ENCODE measurements around the gene CLEC7A. TPM values are rescaled to one million over a fixed set of nuclear protein-coding genes. Genes with fewer than 3 reads are reported as not detected.

CLEC7A gene
- polyA plus RNA-seq, 2 of the 4 experiments (the other 2 are of a cell fraction) = not detected

DNA sequence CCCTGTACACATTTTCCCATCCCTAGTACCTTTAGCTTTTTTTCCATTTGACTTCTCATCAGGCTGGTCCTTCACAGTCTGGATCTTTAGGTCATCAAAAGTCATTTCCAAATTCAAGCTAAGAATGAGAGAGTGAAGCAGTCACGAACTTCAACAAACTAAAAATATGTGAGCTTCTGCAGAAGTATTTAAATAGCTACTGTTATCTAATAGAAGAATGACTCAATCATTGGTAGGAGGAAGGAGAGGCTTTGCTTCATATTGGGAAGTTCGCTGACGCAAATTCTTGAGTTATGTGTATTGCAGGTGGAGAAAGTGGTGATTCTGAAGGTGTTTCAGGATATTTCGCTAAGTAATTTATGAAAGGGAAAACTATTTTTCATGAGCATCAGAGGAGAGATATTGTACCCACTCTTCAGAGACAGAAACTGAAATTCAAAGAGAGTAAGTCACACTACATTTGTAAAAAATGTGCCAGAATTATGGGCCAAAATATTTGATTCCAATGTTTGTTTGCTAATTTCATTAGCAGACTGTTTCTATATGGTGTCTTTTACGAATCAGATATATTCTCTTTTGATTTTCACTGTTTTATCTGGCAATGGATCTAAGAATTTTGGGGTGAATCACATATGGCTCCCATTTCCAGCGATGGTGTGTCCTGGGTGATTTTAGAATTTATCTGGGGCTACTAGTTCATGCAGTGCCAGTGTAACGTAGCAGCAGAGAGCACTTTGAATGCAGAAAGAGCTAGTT lies 42.2 kb upstream of the CLEC7A start, which contains the start of gene OLR1:
Gene OLR1 (minus strand): TSS at position 160 of the 756 bp plus-strand sequence. CDS start 55 bp downstream, at position 105.
- Histone ChIP-seq H3K9me3 (no peaks in the 10 kb centered on the region), H3K4me2 (peak within 1 kb of the TSS; percentile 8; the same call in 1 of the 3 replicates), H3K27ac (no peak within 1 kb of the TSS), H3K4me3 (no peak within 1 kb of the TSS), H3K4me1 (peaks cover 27% of the 10 kb centered on the region; the same call in 2 of the 3 replicates)
- no peak for TF ChIP-seq ZFP36 (IDR thresholded peaks at IDR 0.05; ENCODE audit: borderline replicate concordance, partially characterized antibody)
- no peak for TF ChIP-seq CBX8 (IDR thresholded peaks at IDR 0.05)
- no peak for TF ChIP-seq ZNF302 (CRISPR knock-in tag; IDR thresholded peaks at IDR 0.05)
- TF ChIP-seq JUN (IDR thresholded peaks at IDR 0.05) = no peak
- TF ChIP-seq NPAS2 (CRISPR knock-in tag; IDR thresholded peaks at IDR 0.05; ENCODE audit: borderline replicate concordance) = no peak
- TF ChIP-seq, protein P1, sequence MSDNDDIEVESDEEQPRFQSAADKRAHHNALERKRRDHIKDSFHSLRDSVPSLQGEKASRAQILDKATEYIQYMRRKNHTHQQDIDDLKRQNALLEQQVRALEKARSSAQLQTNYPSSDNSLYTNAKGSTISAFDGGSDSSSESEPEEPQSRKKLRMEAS (IDR thresholded peaks at IDR 0.05) = no peak
- TF ChIP-seq CEBPB (IDR thresholded peaks at IDR 0.05) = no peak
- no peak for TF ChIP-seq HES2 (IDR thresholded peaks at IDR 0.05)
- WGBS (ENCODE audit: missing lambda C conversion rate) = 33% methylated on average over 7 of the region's 7 CpGs
- ChIA-PET CTCF (interaction anchor here (0.6 to 2.1 kb wide), 4 partner anchors 10 to 484 kb away, joined by 3 to 10 read pairs (median 4); no protein-coding TSS in a partner anchor), POLR2A (interaction anchor here (1.5 kb wide), 1 partner anchor 19 kb away, joined by 5 read pairs; no protein-coding TSS in a partner anchor)
- FAIRE-seq (peak; percentile 63), ATAC-seq (no peak), DNase-seq (ENCODE audit: low read depth in 1 of 2, low spot score in 1 of 2) (no peak)

DNA sequence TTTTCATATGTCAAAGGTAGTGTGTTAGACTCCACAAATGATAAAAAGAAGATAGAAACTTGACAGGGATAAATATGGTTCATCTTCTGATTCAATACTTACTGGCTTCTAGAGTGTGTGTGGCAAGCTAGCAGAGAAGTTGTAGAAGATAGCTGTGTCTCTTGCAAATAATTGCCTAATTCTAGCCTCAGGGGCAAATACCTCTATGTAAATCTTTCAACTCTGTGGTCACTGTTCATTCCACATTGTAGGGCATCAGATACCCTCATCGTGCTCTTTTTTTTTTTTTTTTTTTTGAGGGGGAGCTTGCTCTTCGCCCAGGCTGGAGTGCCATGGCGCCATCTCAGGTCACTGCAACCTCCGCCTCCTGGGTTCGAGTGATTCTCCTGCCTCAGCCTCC lies 40.2 kb upstream of the CLEC7A start:
- H3K4me3 ChIP-seq = no peak overlapping the region
- ATAC-seq = peak in 1 of 2 experiments; percentile 73; a peak in 3 of 6 replicates
- H3K9me3 ChIP-seq = no peaks in the 10 kb centered on the region
- POLR2A ChIA-PET = no interaction called here
- H3K27ac ChIP-seq = no peak overlapping the region
- H3K4me1 ChIP-seq = peaks cover 27% of the 10 kb centered on the region; the same call in 2 of the 3 replicates
- CTCF ChIA-PET = interaction anchor here (0.7 to 1.3 kb wide), 3 partner anchors 10 to 17 kb away, joined by 3 to 6 read pairs (median 3); no protein-coding TSS in a partner anchor
- peak overlapping the region; percentile 55 for H3K4me2 ChIP-seq
- FAIRE-seq = no peak
- DNase-seq (ENCODE audit: low read depth in 1 of 2, low spot score in 1 of 2) = peak in 1 of 2 experiments; percentile 41
- 57% methylated on average over 5 of the region's 5 CpGs for WGBS (ENCODE audit: missing lambda C conversion rate)
- no peak for TF ChIP-seq HDAC2 (IDR thresholded peaks at IDR 0.05)
- TF ChIP-seq CEBPB (IDR thresholded peaks at IDR 0.05) = peak in 1 of 2 experiments; percentile 41; a peak in 1 of 4 replicates

DNA sequence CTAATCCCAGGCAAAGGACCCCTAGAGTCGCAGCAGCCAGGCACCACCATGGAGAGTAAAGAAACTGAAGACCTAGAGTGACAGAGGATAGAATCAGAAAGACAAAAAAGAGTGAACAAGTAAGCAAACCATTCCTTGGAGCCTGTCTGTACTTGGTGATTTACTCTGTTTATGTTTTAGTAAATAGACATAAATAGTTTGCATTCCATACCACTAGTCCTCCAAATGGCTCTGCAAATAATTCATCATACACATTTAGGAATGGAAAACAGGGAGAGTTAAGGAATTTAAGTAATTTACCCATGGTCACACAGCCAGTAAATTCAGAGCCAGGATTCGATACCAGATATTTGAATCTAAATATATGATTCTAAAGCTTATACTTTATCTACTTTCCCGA lies 39.1 kb upstream of the CLEC7A start:
- ChIA-PET CTCF (interaction anchor here (0.5 to 1.3 kb wide), 3 partner anchors 9 to 25 kb away, joined by 3 to 6 read pairs (median 3); no protein-coding TSS in a partner anchor), POLR2A (interaction anchor here (0.6 kb wide), 1 partner anchor 43 kb away, joined by 3 read pairs; the partner anchor contains the start of gene GABARAPL1)
- no peaks in the 10 kb centered on the region for H3K9me3 ChIP-seq
- H3K4me3 ChIP-seq = no peak overlapping the region
- peak; percentile 23 for FAIRE-seq
- ATAC-seq = peak; percentile 24 to 76; a peak in 4 of 6 replicates
- DNase-seq (ENCODE audit: low read depth in 1 of 2, low spot score in 1 of 2) = no peak
- WGBS (ENCODE audit: missing lambda C conversion rate) = 19% methylated on average over 3 of the region's 3 CpGs
- peak overlapping the region; percentile 55 for H3K4me2 ChIP-seq
- TF ChIP-seq GATA3 (IDR thresholded peaks at IDR 0.05; ENCODE audit: borderline replicate concordance) (no peak), HOXB5 (CRISPR knock-in tag; IDR thresholded peaks at IDR 0.05) (no peak)
- peaks cover 27% of the 10 kb centered on the region; the same call in 2 of the 3 replicates for H3K4me1 ChIP-seq
- H3K27ac ChIP-seq = no peak overlapping the region

DNA sequence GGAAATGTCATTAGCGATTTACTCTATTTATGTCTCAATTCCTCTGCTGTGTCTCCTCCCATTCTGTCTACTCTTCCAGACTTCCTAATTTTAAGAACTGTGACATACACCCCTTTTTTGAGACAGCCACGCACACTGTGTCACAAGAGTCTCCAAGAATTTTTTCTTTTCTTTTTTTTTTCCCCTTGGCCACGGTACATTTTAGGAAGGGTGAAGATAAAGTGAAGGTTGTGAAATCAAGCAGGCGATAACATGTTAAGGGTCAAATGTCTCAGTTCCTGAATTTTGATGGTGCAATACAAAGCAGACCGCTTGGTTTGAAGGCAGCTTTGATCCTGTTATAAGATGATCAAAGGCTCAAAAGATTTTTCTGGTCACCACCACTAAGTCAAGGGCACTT lies 37.6 kb upstream of the CLEC7A start:
- TF ChIP-seq HOXA7 (CRISPR knock-in tag; IDR thresholded peaks at IDR 0.05) = no peak
- no peak for TF ChIP-seq RCOR1 (IDR thresholded peaks at IDR 0.05; ENCODE audit: low read depth, low read length)
- TF ChIP-seq CBX2 (IDR thresholded peaks at IDR 0.05; ENCODE audit: borderline replicate concordance, low read depth) = no peak
- TF ChIP-seq EHMT2 (IDR thresholded peaks at IDR 0.05; ENCODE audit: low read depth) = no peak
- no peak for TF ChIP-seq POLR2AphosphoS2 (conservative IDR thresholded peaks at IDR 0.05; ENCODE audit: low read length)
- TF ChIP-seq HEYL (CRISPR knock-in tag; IDR thresholded peaks at IDR 0.05) = no peak
- TF ChIP-seq ATOH8 (CRISPR knock-in tag; IDR thresholded peaks at IDR 0.05; ENCODE audit: low read depth) = no peak
- no peak for TF ChIP-seq PHF8 (IDR thresholded peaks at IDR 0.05; ENCODE audit: borderline replicate concordance, low read depth)
- no peak for TF ChIP-seq E2F6 (IDR thresholded peaks at IDR 0.05; ENCODE audit: borderline replicate concordance, low read depth)
- no peak for TF ChIP-seq HES2 (IDR thresholded peaks at IDR 0.05)
- TF ChIP-seq SMC3 (IDR thresholded peaks at IDR 0.05) = no peak
- TF ChIP-seq CHD4 (IDR thresholded peaks at IDR 0.05; ENCODE audit: borderline replicate concordance) = no peak
- TF ChIP-seq ZSCAN20 (CRISPR knock-in tag; IDR thresholded peaks at IDR 0.05) = no peak
- TF ChIP-seq NFE2L2 (conservative IDR thresholded peaks at IDR 0.05; ENCODE audit: low read length) = no peak
- TF ChIP-seq, protein P1 (IDR thresholded peaks at IDR 0.05) = no peak
- TF ChIP-seq KDM1A (IDR thresholded peaks at IDR 0.05; ENCODE audit: low read depth) = no peak
- no peak for TF ChIP-seq FOXS1 (CRISPR knock-in tag; IDR thresholded peaks at IDR 0.05)
- TF ChIP-seq MYC (IDR thresholded peaks at IDR 0.05; ENCODE audit: borderline replicate concordance, low read length) = no peak
- TF ChIP-seq JUN (IDR thresholded peaks at IDR 0.05) = no peak
- TF ChIP-seq ZFP36 (IDR thresholded peaks at IDR 0.05; ENCODE audit: borderline replicate concordance, partially characterized antibody) = no peak
- ChIA-PET CTCF (interaction anchor here (1.1 kb wide), 1 partner anchor 22 kb away, joined by 3 read pairs; no protein-coding TSS in a partner anchor), POLR2A (no interaction called here)
- WGBS (ENCODE audit: missing lambda C conversion rate) = 63% methylated on average over 5 of the region's 5 CpGs
- DNase-seq (ENCODE audit: low read depth in 1 of 2, low spot score in 1 of 2) = no peak
- H3K4me2 ChIP-seq = no peak overlapping the region
- H3K9me3 ChIP-seq = no peaks in the 10 kb centered on the region
- FAIRE-seq = no peak
- H3K4me1 ChIP-seq = peaks cover 27% of the 10 kb centered on the region; the same call in 2 of the 3 replicates
- H3K27ac ChIP-seq = no peak overlapping the region
- ATAC-seq = no peak
- no peak overlapping the region for H3K4me3 ChIP-seq
